KMS-11 (cell line): ENCODE data around the gene SLC35G6.

ENCODE experiments used
- H2AFZ ChIP-seq: fragments of 200-600 bp; sonication (generic); 2 replicates; pipeline ENCODE4 v1.6.1; 2016; ENCODE audit warnings: antibody characterized with exemption, mixed run types, low read depth
- H3K27ac ChIP-seq: fragments of 200-600 bp; sonication (generic); 2 replicates; pipeline ENCODE4 v1.6.1; 2016; ENCODE audit warnings: mild to moderate bottlenecking, mixed run types
- H3K27me3 ChIP-seq: fragments of 200-600 bp; sonication (generic); 2 replicates; pipeline ENCODE4 v1.6.1; 2017; ENCODE audit warnings: mild to moderate bottlenecking, low read depth, mixed run types, moderate library complexity; ENCODE audit not compliant: insufficient read depth
- H3K36me3 ChIP-seq: fragments of 200-600 bp; sonication (generic); 2 replicates; pipeline ENCODE4 v1.6.1; 2017; ENCODE audit warnings: mild to moderate bottlenecking, mixed run types; ENCODE audit not compliant: insufficient read depth
- H3K4me1 ChIP-seq: fragments of 200-600 bp; sonication (generic); 2 replicates; pipeline ENCODE4 v1.6.1; 2016; ENCODE audit warnings: mild to moderate bottlenecking, low read depth, mixed run types; ENCODE audit not compliant: poor library complexity, severe bottlenecking
- H3K4me2 ChIP-seq: fragments of 200-600 bp; sonication (generic); 2 replicates; pipeline ENCODE4 v1.7.0; 2016; ENCODE audit warnings: mild to moderate bottlenecking, mixed run types
- H3K4me3 ChIP-seq: fragments of 200-600 bp; sonication (generic); IDR thresholded peaks from 2 replicates; pipeline ENCODE4 v1.6.1; 2017; ENCODE audit warnings: low read depth, low read length, mixed read lengths; ENCODE audit not compliant: insufficient read depth
- H3K79me2 ChIP-seq: fragments of 200-600 bp; sonication (generic); 2 replicates; pipeline ENCODE4 v1.6.1; 2016; ENCODE audit warnings: low read depth, mixed run types; ENCODE audit not compliant: insufficient read depth
- H3K9ac ChIP-seq: fragments of 200-600 bp; sonication (generic); 2 replicates; pipeline ENCODE4 v1.6.1; 2016; ENCODE audit warnings: mild to moderate bottlenecking, mixed run types
- H4K20me1 ChIP-seq: fragments of 200-600 bp; sonication (generic); 2 replicates; pipeline ENCODE4 v1.6.1; 2016; ENCODE audit warnings: mild to moderate bottlenecking, mixed run types; ENCODE audit not compliant: insufficient read depth
- CTCF ChIP-seq: fragments of 200-600 bp; sonication (generic); conservative IDR thresholded peaks from 2 replicates; pipeline ENCODE4 v1.6.1; 2017; ENCODE audit warnings: low read depth, mild to moderate bottlenecking, antibody characterized with exemption, low read length, moderate library complexity, mixed read lengths

The SLC35G6 gene

GRCh38 chr17:7495906-7496434 is 14.7 kb downstream of the SLC35G6 start:
- no peaks in the 10 kb centered on the region for H3K4me1 ChIP-seq
- H3K79me2 ChIP-seq, result peaks cover 19% of the 10 kb centered on the region; the same call in 1 of the 2 replicates
- no peak overlapping the region for H3K4me2 ChIP-seq
- no peak overlapping the region for H3K27ac ChIP-seq
- no peaks in the 10 kb centered on the region for H4K20me1 ChIP-seq
- H3K27me3 ChIP-seq, result no peaks in the 10 kb centered on the region
- no peak overlapping the region for H3K9ac ChIP-seq
- H2AFZ ChIP-seq, result no peak overlapping the region
- no peaks in the 10 kb centered on the region for H3K36me3 ChIP-seq
- TF ChIP-seq CTCF, result no peak
- H3K4me3 ChIP-seq, result no peak overlapping the region

GRCh38 chr17:7496470-7497183 is 15.4 kb downstream of the SLC35G6 start:
- TF ChIP-seq CTCF, result no peak
- no peaks in the 10 kb centered on the region for H3K4me1 ChIP-seq
- H3K4me2 ChIP-seq, result no peak overlapping the region
- no peak overlapping the region for H3K9ac ChIP-seq
- no peaks in the 10 kb centered on the region for H3K36me3 ChIP-seq
- no peak overlapping the region for H3K4me3 ChIP-seq
- H2AFZ ChIP-seq, result no peak overlapping the region
- peaks cover 14% of the 10 kb centered on the region; the same call in 1 of the 2 replicates for H3K79me2 ChIP-seq
- H3K27ac ChIP-seq, result no peak overlapping the region
- H4K20me1 ChIP-seq, result no peaks in the 10 kb centered on the region
- H3K27me3 ChIP-seq, result no peaks in the 10 kb centered on the region

- TF ChIP-seq CTCF, result no peak
- H3K79me2 ChIP-seq, result peaks cover 9% of the 10 kb centered on the region; the same call in 1 of the 2 replicates
- H3K9ac ChIP-seq, result no peak overlapping the region
- no peaks in the 10 kb centered on the region for H3K4me1 ChIP-seq
- H3K27ac ChIP-seq, result no peak overlapping the region
- H2AFZ ChIP-seq, result no peak overlapping the region
- no peak overlapping the region for H3K4me3 ChIP-seq
- H3K36me3 ChIP-seq, result no peaks in the 10 kb centered on the region
- no peak overlapping the region for H3K4me2 ChIP-seq
- H4K20me1 ChIP-seq, result no peaks in the 10 kb centered on the region
- no peaks in the 10 kb centered on the region for H3K27me3 ChIP-seq
These were observed 16.0 kb downstream of the SLC35G6 start for GRCh38 chr17:7497228-7497627.

GRCh38 chr17:7497636-7498035 is 16.4 kb downstream of the SLC35G6 start:
- Histone ChIP-seq H3K36me3 (no peaks in the 10 kb centered on the region), H3K27me3 (no peaks in the 10 kb centered on the region), H2AFZ (no peak overlapping the region), H3K27ac (no peak overlapping the region), H3K4me1 (no peaks in the 10 kb centered on the region), H4K20me1 (no peaks in the 10 kb centered on the region), H3K4me2 (no peak overlapping the region), H3K4me3 (no peak overlapping the region), H3K79me2 (peaks cover 5% of the 10 kb centered on the region; the same call in 1 of the 2 replicates), H3K9ac (no peak overlapping the region)
- no peak for TF ChIP-seq CTCF
